ENCODE measurements around the gene FBLN1. TPM values are rescaled to one million over a fixed set of nuclear protein-coding genes. Genes with fewer than 3 reads are reported as not detected.

Gene FBLN1
- total RNA-seq, 1 donor from 2014 or later: not detected

DNA sequence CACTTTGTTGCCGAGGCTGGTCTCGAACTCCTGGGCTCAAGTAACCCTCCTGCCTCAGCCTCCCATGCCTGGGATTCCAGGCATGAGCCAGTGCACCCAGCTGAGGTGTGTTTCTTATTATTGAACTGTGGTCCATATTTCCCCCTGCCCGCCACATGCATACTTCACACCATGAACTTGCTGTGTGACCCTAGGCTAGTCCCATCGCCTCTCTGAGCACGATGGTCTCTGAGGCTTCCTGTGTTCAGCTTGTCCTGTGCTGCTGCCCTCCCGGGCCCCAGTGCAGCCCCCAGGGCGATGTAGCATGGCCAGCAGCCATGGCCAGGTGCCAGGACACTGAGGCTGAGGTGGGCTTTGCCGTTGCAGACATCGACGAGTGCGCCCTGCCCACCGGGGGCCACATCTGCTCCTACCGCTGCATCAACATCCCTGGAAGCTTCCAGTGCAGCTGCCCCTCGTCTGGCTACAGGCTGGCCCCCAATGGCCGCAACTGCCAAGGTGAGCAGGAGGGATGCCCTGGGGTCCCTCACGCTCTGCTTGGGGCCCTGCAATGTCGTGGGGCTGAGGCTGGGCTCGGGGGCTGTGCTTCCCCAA is 45.7 kb downstream of the FBLN1 start:
- DNase-seq (no peak), ATAC-seq (ENCODE audit: low read depth) (no peak)
- TF ChIP-seq, protein P1, sequence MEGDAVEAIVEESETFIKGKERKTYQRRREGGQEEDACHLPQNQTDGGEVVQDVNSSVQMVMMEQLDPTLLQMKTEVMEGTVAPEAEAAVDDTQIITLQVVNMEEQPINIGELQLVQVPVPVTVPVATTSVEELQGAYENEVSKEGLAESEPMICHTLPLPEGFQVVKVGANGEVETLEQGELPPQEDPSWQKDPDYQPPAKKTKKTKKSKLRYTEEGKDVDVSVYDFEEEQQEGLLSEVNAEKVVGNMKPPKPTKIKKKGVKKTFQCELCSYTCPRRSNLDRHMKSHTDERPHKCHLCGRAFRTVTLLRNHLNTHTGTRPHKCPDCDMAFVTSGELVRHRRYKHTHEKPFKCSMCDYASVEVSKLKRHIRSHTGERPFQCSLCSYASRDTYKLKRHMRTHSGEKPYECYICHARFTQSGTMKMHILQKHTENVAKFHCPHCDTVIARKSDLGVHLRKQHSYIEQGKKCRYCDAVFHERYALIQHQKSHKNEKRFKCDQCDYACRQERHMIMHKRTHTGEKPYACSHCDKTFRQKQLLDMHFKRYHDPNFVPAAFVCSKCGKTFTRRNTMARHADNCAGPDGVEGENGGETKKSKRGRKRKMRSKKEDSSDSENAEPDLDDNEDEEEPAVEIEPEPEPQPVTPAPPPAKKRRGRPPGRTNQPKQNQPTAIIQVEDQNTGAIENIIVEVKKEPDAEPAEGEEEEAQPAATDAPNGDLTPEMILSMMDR (IDR thresholded peaks at IDR 0.05): no peak
- no peak overlapping the region for H3K4me3 Mint-ChIP-seq
- H3K4me1 Mint-ChIP-seq: peaks cover 10% of the 10 kb centered on the region
- no peaks in the 10 kb centered on the region for H3K9me3 Mint-ChIP-seq
- intact Hi-C loops (cut with micrococcal nuclease): no loop called here
- H3K27ac Mint-ChIP-seq: no peak overlapping the region
- ChIA-PET CTCF (no interaction called here), POLR2A (no interaction called here)
- peaks cover 7% of the 10 kb centered on the region for H3K27me3 Mint-ChIP-seq
- H3K36me3 Mint-ChIP-seq (ENCODE audit: low read depth): no peaks in the 10 kb centered on the region

GRCh38 chr22:45548991-45549761 is 46.5 kb downstream of the FBLN1 start:
- DNase-seq: no peak
- intact Hi-C loops (cut with micrococcal nuclease): no loop called here
- ChIA-PET POLR2A (no interaction called here), CTCF (no interaction called here)
- no peak for ATAC-seq (ENCODE audit: low read depth)
- Mint-ChIP-seq H3K4me3 (no peak overlapping the region), H3K36me3 (ENCODE audit: low read depth) (no peaks in the 10 kb centered on the region), H3K9me3 (no peaks in the 10 kb centered on the region), H3K27me3 (peaks cover 15% of the 10 kb centered on the region), H3K4me1 (peaks cover 4% of the 10 kb centered on the region), H3K27ac (no peak overlapping the region)
- TF ChIP-seq, protein P1 (IDR thresholded peaks at IDR 0.05): no peak

GRCh38 chr22:45549762-45550378 is 47.2 kb downstream of the FBLN1 start:
- peaks cover 17% of the 10 kb centered on the region for H3K27me3 Mint-ChIP-seq
- H3K9me3 Mint-ChIP-seq: no peaks in the 10 kb centered on the region
- H3K4me3 Mint-ChIP-seq: no peak overlapping the region
- H3K4me1 Mint-ChIP-seq: no peaks in the 10 kb centered on the region
- H3K27ac Mint-ChIP-seq: no peak overlapping the region
- ATAC-seq (ENCODE audit: low read depth) (no peak), DNase-seq (no peak)
- CTCF ChIA-PET: no interaction called here
- no peaks in the 10 kb centered on the region for H3K36me3 Mint-ChIP-seq (ENCODE audit: low read depth)
- TF ChIP-seq, protein P1 (IDR thresholded peaks at IDR 0.05): no peak
- intact Hi-C loops (cut with micrococcal nuclease): loop anchor here (5.0 kb wide), 1 partner anchor 48 kb away; the partner anchor contains the start of gene FBLN1
- POLR2A ChIA-PET: no interaction called here

GRCh38 chr22:45550416-45550815 is 47.7 kb downstream of the FBLN1 start:
- CTCF ChIA-PET: no interaction called here
- ATAC-seq (ENCODE audit: low read depth) (no peak), DNase-seq (no peak)
- TF ChIP-seq, protein P1 (IDR thresholded peaks at IDR 0.05): no peak
- Mint-ChIP-seq H3K9me3 (no peaks in the 10 kb centered on the region), H3K4me1 (no peaks in the 10 kb centered on the region), H3K27ac (no peak overlapping the region), H3K36me3 (ENCODE audit: low read depth) (no peaks in the 10 kb centered on the region), H3K4me3 (no peak overlapping the region), H3K27me3 (peaks cover 18% of the 10 kb centered on the region)
- POLR2A ChIA-PET: no interaction called here
- intact Hi-C loops (cut with micrococcal nuclease): loop anchor here (5.0 kb wide), 1 partner anchor 48 kb away; the partner anchor contains the start of gene FBLN1

GRCh38 chr22:45550891-45551290 is 48.2 kb downstream of the FBLN1 start:
- DNase-seq: no peak
- H3K27me3 Mint-ChIP-seq: peaks cover 20% of the 10 kb centered on the region

More at GRCh38 chr22:45550891-45551290, 48.2 kb downstream of the FBLN1 start:
- Mint-ChIP-seq H3K27ac (no peak overlapping the region), H3K4me3 (no peak overlapping the region), H3K9me3 (no peaks in the 10 kb centered on the region), H3K36me3 (ENCODE audit: low read depth) (no peaks in the 10 kb centered on the region), H3K4me1 (no peaks in the 10 kb centered on the region)
- POLR2A ChIA-PET: no interaction called here
- TF ChIP-seq, protein P1 (IDR thresholded peaks at IDR 0.05): no peak
- ATAC-seq (ENCODE audit: low read depth): no peak
- intact Hi-C loops (cut with micrococcal nuclease): loop anchor here (5.0 kb wide), 1 partner anchor 49 kb away; the partner anchor contains the start of gene FBLN1
- CTCF ChIA-PET: no interaction called here

Measured in activated B cell treated with CpG ODN at 0.5 μM for 24 hours (primary cell).